K562 (cell line): Measurements from ENCODE around the gene DCAF4. TPM values are rescaled to one million over a fixed set of nuclear protein-coding genes. Genes with fewer than 3 reads are reported as not detected.

ENCODE experiments used
- ATAC-seq: fragments of 200-7000 bp; cut with Tn5 transposase; 3 replicates; pipeline ENCODE4 v1.9.1; 2020; ENCODE audit warnings: moderate library complexity
- BruUV-seq: library from RNA; stranded (reverse); fragments of 400-500 nt; replicated peaks from 2 replicates; lab custom pipeline; 2021; lab: Mats Ljungman, UMichigan
- CTCF ChIA-PET: fragments of 300-600 bp; formaldehyde crosslinking; extraction: SDS; loops from one replicate; lab custom pipeline; 2021; ENCODE audit warnings: low intra/inter-chr PET ratio; lab: Yijun Ruan, JAX
- POLR2A ChIA-PET: fragments of 300-600, 350-650 bp; sonication (Branson Sonifier 250); formaldehyde crosslinking; extraction: SDS; loops from one replicate; lab custom pipeline; 2021; ENCODE audit warnings: antibody characterized with exemption, inconsistent platforms; lab: Yijun Ruan, JAX
- DNase-seq, 4 experiments: peaks; one replicate each; pipeline versions ENCODE4 v3.0.0 to v3.0.0-alpha.2; 2011 to 2018; ENCODE audit warnings: low spot score in 3 of 4, mixed read lengths in 3 of 4; ENCODE audit errors: extremely low read depth in 1 of 4
- FAIRE-seq: peaks from 2 replicates; lab custom pipeline; 2011; peaks lifted over from hg19 to GRCh38; lab: Jason Lieb, UNC
- H2AFZ ChIP-seq: 2 replicates; pipeline ENCODE4 v1.6.0; 2011; ENCODE audit warnings: low read depth, low read length, control low read depth, inconsistent platforms
- H3K27ac ChIP-seq: fragments of 200-600 bp; 3 replicates; pipeline ENCODE4 v1.8.0; 2011; ENCODE audit warnings: low read depth, mild to moderate bottlenecking, control low read depth, inconsistent platforms, low read length, moderate library complexity, mixed read lengths; ENCODE audit errors: extremely low read depth
- H3K27me3 ChIP-seq, 2 experiments: fragments of 300-600 bp in 1 of 2; 2 replicates in 1 of 2; 3 replicates in 1 of 2; pipeline versions ENCODE4 v1.6.0 to v1.8.0; 2011; ENCODE audit warnings: inconsistent platforms in 2 of 2, low read length in 2 of 2, mild to moderate bottlenecking in 1 of 2, mixed read lengths in 1 of 2, moderate library complexity in 1 of 2; ENCODE audit not compliant: control insufficient read depth in 2 of 2, insufficient read depth in 2 of 2
- H3K36me3 ChIP-seq: fragments of 300-600 bp; 3 replicates; pipeline ENCODE4 v1.8.0; 2011; ENCODE audit warnings: mild to moderate bottlenecking, low read length, inconsistent platforms; ENCODE audit not compliant: control insufficient read depth, insufficient read depth
- H3K4me1 ChIP-seq, 2 experiments: fragments of 200-600 bp in 1 of 2; replicated peaks in 1 of 2; 2 replicates in 1 of 2; 3 replicates in 1 of 2; pipeline versions ENCODE4 v1.5.1 to v1.8.0; 2011; ENCODE audit warnings: inconsistent platforms in 2 of 2, low read length in 2 of 2, mild to moderate bottlenecking in 1 of 2, mixed read lengths in 1 of 2, moderate library complexity in 1 of 2; ENCODE audit not compliant: control insufficient read depth in 2 of 2, insufficient read depth in 2 of 2
- H3K4me2 ChIP-seq: 2 replicates; pipeline ENCODE4 v1.6.1; 2011; ENCODE audit warnings: low read length, control low read depth, inconsistent platforms, mixed read lengths; ENCODE audit not compliant: insufficient read depth
- H3K4me3 ChIP-seq: fragments of 200-600 bp; sonication (generic), shearing (Covaris generic); 2 replicates; pipeline ENCODE4 v1.5.1; 2016; ENCODE audit warnings: control low read depth, inconsistent platforms
- H3K79me2 ChIP-seq: fragments of 200-600 bp; 3 replicates; pipeline ENCODE4 v1.8.0; 2011; ENCODE audit warnings: low read length, inconsistent platforms; ENCODE audit not compliant: control insufficient read depth, insufficient read depth
- H3K9ac ChIP-seq, 2 experiments: 2 replicates each; pipeline versions ENCODE4 v1.6.0 to v1.6.1; 2011; ENCODE audit warnings: low read depth in 2 of 2, low read length in 2 of 2, control low read depth in 1 of 2, inconsistent platforms in 1 of 2, mild to moderate bottlenecking in 1 of 2, mixed read lengths in 1 of 2; ENCODE audit not compliant: insufficient read depth in 1 of 2
- H3K9me1 ChIP-seq: one replicate; pipeline ENCODE4 v1.6.0; 2011; ENCODE audit warnings: inconsistent platforms, mild to moderate bottlenecking, low read length, moderate library complexity; ENCODE audit not compliant: control insufficient read depth, insufficient read depth
- H3K9me3 ChIP-seq: replicated peaks from 2 replicates; pipeline ENCODE4 v1.5.1; 2011; ENCODE audit warnings: low read depth, low read length, inconsistent platforms; ENCODE audit not compliant: control insufficient read depth, insufficient read depth
- H4K20me1 ChIP-seq: replicated peaks from 2 replicates; pipeline ENCODE4 v1.6.1; 2011; ENCODE audit warnings: low read length, inconsistent platforms, mixed read lengths; ENCODE audit not compliant: control insufficient read depth, insufficient read depth
- CTCF ChIP-seq, 3 experiments: IDR thresholded peaks in 2 of 3; conservative IDR thresholded peaks in 1 of 3; 2 replicates each; pipeline ENCODE4 v1.5.1; 2011 to 2012; ENCODE audit warnings: low read length in 3 of 3, mild to moderate bottlenecking in 3 of 3, control low read depth in 2 of 3, improper control_type of control experiment in 1 of 3, inconsistent platforms in 1 of 3, low read depth in 1 of 3, mixed read lengths in 1 of 3, moderate library complexity in 1 of 3; ENCODE audit not compliant: insufficient read depth in 2 of 3
- PATZ1 ChIP-seq: fragments of 250-450 bp; sonication (Bioruptor Pico); IDR thresholded peaks from 2 replicates; pipeline ENCODE4 v1.5.0; 2020; ENCODE audit warnings: mild to moderate bottlenecking, borderline replicate concordance
- RAD21 ChIP-seq, 2 experiments: fragments of 250-450 bp in 1 of 2; fragments of 450-650 bp in 1 of 2; sonication (Bioruptor Pico) in 1 of 2; formaldehyde crosslinking in 1 of 2; IDR thresholded peaks in 1 of 2; conservative IDR thresholded peaks in 1 of 2; 2 replicates each; pipeline versions ENCODE4 v1.4.0 to v1.8.0; 2020 to 2022; ENCODE audit warnings: mild to moderate bottlenecking in 2 of 2, moderate library complexity in 1 of 2
- REST ChIP-seq, 2 experiments: fragments of 450-650 bp; formaldehyde crosslinking in 1 of 2; IDR thresholded peaks; 2 replicates each; pipeline versions ENCODE4 v1.4.0 to v1.6.1; 2014 to 2020; ENCODE audit warnings: mild to moderate bottlenecking in 2 of 2, borderline replicate concordance in 1 of 2, low read depth in 1 of 2
- SMC3 ChIP-seq: conservative IDR thresholded peaks from 2 replicates; pipeline ENCODE4 v1.6.1; 2011; ENCODE audit warnings: low read depth, low read length, improper control_type of control experiment; ENCODE audit not compliant: insufficient read depth
- ZNF507 ChIP-seq: conservative IDR thresholded peaks from 2 replicates; pipeline ENCODE4 v1.6.1; 2017; ENCODE audit warnings: missing genetic modification characterization, missing compliant biosample characterization
- WGBS: fragments of 100-300 bp; shearing (Covaris generic); methylation state at CpG from one replicate; pipeline ENCODE4 v1.1.6; 2016; ENCODE audit warnings: low coverage, mixed read lengths; ENCODE audit not compliant: insufficient coverage; ENCODE audit errors: missing lambda C conversion rate; 5-methylcytosine and 5-hydroxymethylcytosine counted together
- in situ Hi-C: fragments of 300-500 bp; cut with MboI; formaldehyde crosslinking; loops from 4 replicates; pipeline ENCODE4 v1.15.0; 2018; ENCODE audit warnings: inconsistent platforms, mixed read lengths
- intact Hi-C: fragments of 100-400 bp; cut with micrococcal nuclease; formaldehyde crosslinking; loops from 2 replicates; pipeline ENCODE4 v1.14.2; 2022
- polyA plus RNA-seq, 8 experiments: library from polyadenylated mRNA; depleted of rRNA in 4 of 8; stranded (reverse) in 5 of 8; unstranded in 3 of 8; fragments of >200 nt; fragmentation: Nextera tagmentation in 2 of 8; fragmentation: Illumina TruSeq in 1 of 8; extraction: Ambion mirVana in 2 of 8; extraction: Trizol in 1 of 8; gene quantifications; 2 replicates each; pipeline versions ENCODE4 v1.2.1 to v1.2.3, GENCODE V29; 2011 to 2014; ENCODE audit warnings: inconsistent platforms in 1 of 8, missing spikeins in 1 of 8
- total RNA-seq, 7 experiments: library from RNA; depleted of rRNA in 6 of 7; stranded (reverse); fragments of >200 nt in 6 of 7; fragmentation: Illumina TruSeq in 2 of 7; extraction: Trizol in 2 of 7; gene quantifications; 2 replicates each; pipeline versions ENCODE4 v1.2.1 to v1.2.3, GENCODE V29; 2011 to 2021; ENCODE audit warnings: low replicate concordance in 1 of 7

Gene DCAF4
- total and polyA plus RNA-seq, 9 of the 15 experiments (the other 6 are each of a cell fraction or from before 2014, with no cell fraction given) = 2.7 to 49.2 (median 22.9) TPM

- CTCF ChIA-PET = interaction anchor here (1.5 to 2.0 kb wide), 2 partner anchors 432 to 435 kb away, joined by 7 to 22 read pairs; no protein-coding TSS in a partner anchor
- BruUV-seq = no TSS peak
- WGBS = 39% methylated on average over 5 of the region's 5 CpGs
- peak; percentile 50 to 79 (median 74) for TF ChIP-seq CTCF (IDR thresholded peaks at IDR 0.05 in 2 of 3, conservative IDR thresholded peaks at IDR 0.05 in 1 of 3; ENCODE audit: insufficient read depth in 2 of 3, low read depth in 1 of 3, low read length in 3 of 3)
- TF ChIP-seq PATZ1 = no peak
- TF ChIP-seq SMC3 = peak; percentile 64
- TF ChIP-seq REST (IDR thresholded peaks at IDR 0.05; ENCODE audit: borderline replicate concordance) = peak; percentile 57; the same call in 1 of the 2 replicates
- no peak for TF ChIP-seq REST (CRISPR knock-in tag; IDR thresholded peaks at IDR 0.05; ENCODE audit: low read depth)
- no peak for TF ChIP-seq ZNF507 (tag)
- TF ChIP-seq RAD21 (CRISPR knock-in tag; conservative IDR thresholded peaks at IDR 0.05 in 1 of 2, IDR thresholded peaks at IDR 0.05 in 1 of 2) = peak; percentile 45 to 68; a peak in 3 of 4 replicates
Measured at GRCh38 chr14:72948481-72949138, 22.3 kb downstream of the DCAF4 start.

More at GRCh38 chr14:72948481-72949138, 22.3 kb downstream of the DCAF4 start:
- no peak overlapping the region for H2AFZ ChIP-seq
- no peaks in the 10 kb centered on the region for H3K79me2 ChIP-seq
- peak; percentile 37 to 60 (median 50) for DNase-seq
- no peak overlapping the region for H3K27ac ChIP-seq
- H3K9me1 ChIP-seq = no peaks in the 10 kb centered on the region
- H3K9ac ChIP-seq = no peak overlapping the region
- H3K27me3 ChIP-seq = no peaks in the 10 kb centered on the region
- ATAC-seq = peak; percentile 81
- POLR2A ChIA-PET = interaction anchor here (0.6 to 0.9 kb wide), 3 partner anchors 19 to 50 kb away, joined by 3 to 4 read pairs (median 3); no protein-coding TSS in a partner anchor
- intact Hi-C loops (loop anchor here (2.0 kb wide), 1 partner anchor 432 kb away; no protein-coding TSS in a partner anchor), in situ Hi-C loops (loop anchor here (5.0 kb wide), 1 partner anchor 436 kb away; no protein-coding TSS in a partner anchor)
- FAIRE-seq = peak; percentile 92
- no peaks in the 10 kb centered on the region; a peak in 2 of 5 replicates for H3K4me1 ChIP-seq
- H3K9me3 ChIP-seq = no peaks in the 10 kb centered on the region
- no peak overlapping the region for H3K4me2 ChIP-seq
- no peaks in the 10 kb centered on the region for H4K20me1 ChIP-seq
- peaks cover 69% of the 10 kb centered on the region for H3K36me3 ChIP-seq
- H3K4me3 ChIP-seq = no peak overlapping the region
